GM19099 (cell line): ENCODE measurements around the gene SRP68.

Source experiments
- POLR2A ChIP-seq: IDR thresholded peaks from 3 replicates; pipeline ENCODE4 v1.6.1; 2011; ENCODE audit warnings: low read depth; ENCODE audit not compliant: insufficient read length; ENCODE audit errors: extremely low read depth

SRP68 gene

GRCh38 chr17:76083536-76084182 is 11.3 kb upstream of the SRP68 start:
- no peak for TF ChIP-seq POLR2A

GRCh38 chr17:76082326-76083251 is 10.3 kb upstream of the SRP68 start:
- no peak for TF ChIP-seq POLR2A

- no peak for TF ChIP-seq POLR2A
Observed at GRCh38 chr17:76081295-76082210, 9.2 kb upstream of the SRP68 start.

- TF ChIP-seq POLR2A = no peak
Observed at GRCh38 chr17:76080768-76081287, 8.5 kb upstream of the SRP68 start.

- no peak for TF ChIP-seq POLR2A
Observed at GRCh38 chr17:76079956-76080767, 7.8 kb upstream of the SRP68 start.

GRCh38 chr17:76079535-76079955 is 7.2 kb upstream of the SRP68 start:
- TF ChIP-seq POLR2A = no peak

- no peak for TF ChIP-seq POLR2A
Observed at GRCh38 chr17:76078860-76079534, 6.7 kb upstream of the SRP68 start, which contains the start of gene ZACN. Gene ZACN, plus strand, starts transcription at chr17:76079182. Its CDS starts 83 bp downstream, at chr17:76079265.

- no peak for TF ChIP-seq POLR2A
Observed at GRCh38 chr17:76077584-76078110, 5.3 kb upstream of the SRP68 start.

- TF ChIP-seq POLR2A = no peak
Observed at GRCh38 chr17:76076765-76077583, 4.7 kb upstream of the SRP68 start.

- TF ChIP-seq POLR2A = no peak
Observed at GRCh38 chr17:76076146-76076764, 3.9 kb upstream of the SRP68 start.

GRCh38 chr17:76075364-76076145 is 3.2 kb upstream of the SRP68 start:
- no peak for TF ChIP-seq POLR2A
